ENCODE measurements around the gene LILRA6. TPM values are rescaled to one million over a fixed set of nuclear protein-coding genes. Genes with fewer than 3 reads are reported as not detected.
"Not testable (repeated sequence)": the region's sequence is repeated elsewhere in the genome, so short reads cannot be mapped to it uniquely, and the experiment has no call there.

The LILRA6 gene
- total RNA-seq, 2 donors from 2014 or later = 4.6 to 5.2 TPM

DNA sequence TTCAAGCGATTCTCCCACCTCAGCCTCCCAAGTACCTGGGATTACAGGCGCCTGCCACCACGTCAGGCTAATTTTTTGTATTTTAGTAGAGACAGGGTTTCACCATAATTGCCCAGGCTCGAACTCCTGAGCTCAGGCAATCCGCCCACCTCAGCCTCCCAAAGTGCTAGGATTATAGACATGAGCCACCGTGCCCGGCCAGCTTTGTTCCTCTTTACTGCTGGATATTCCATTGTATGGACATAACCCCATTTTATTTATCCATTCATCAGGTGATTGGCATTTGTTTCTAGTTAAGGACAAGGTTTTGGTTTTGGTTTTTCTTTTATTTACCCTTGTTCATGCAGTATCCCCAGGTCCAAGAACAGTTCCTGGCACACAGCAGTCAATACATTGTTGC, 46.1 kb downstream of the LILRA6 start:
- DNase-seq (ENCODE audit: low spot score) = no peak
- no peaks in the 10 kb centered on the region for H3K9me3 ChIP-seq

DNA sequence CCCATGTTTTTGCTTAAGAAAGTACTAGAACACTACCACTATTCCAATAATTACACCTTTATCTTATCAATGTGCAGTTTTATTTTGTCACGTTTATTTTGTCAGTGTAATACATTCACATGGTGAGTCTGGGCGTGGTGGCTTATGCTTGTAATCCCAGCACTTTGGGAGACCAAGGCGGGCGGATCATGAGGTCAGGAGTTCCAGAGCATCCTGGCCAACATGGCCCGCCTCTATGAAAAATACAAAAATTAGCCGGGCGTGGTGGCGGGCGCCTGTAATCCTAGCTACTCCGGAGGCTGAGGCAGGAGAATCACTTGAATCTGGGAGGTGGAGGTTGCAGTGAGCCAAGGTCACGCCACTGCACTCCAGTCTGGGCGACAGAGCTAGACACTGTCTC, 48.1 kb downstream of the LILRA6 start:
- H3K27me3 ChIP-seq (replicated peaks; ENCODE audit: insufficient read depth); H3K9me3 ChIP-seq; H3K4me3 ChIP-seq; H3K27ac ChIP-seq; DNase-seq (ENCODE audit: low spot score); H3K36me3 ChIP-seq; ATAC-seq (ENCODE audit: insufficient number of reproducible peaks, low FRiP score, low read depth): not testable (repeated sequence)
- peaks cover 7 to 12% of the 10 kb centered on the region in 2 donors for H3K4me1 ChIP-seq (ENCODE audit: control insufficient read depth in 1 of 2, low read depth in 2 of 2)

More for the DNA sequence above, 46.1 kb downstream of the LILRA6 start:
- Histone ChIP-seq H3K4me1 (ENCODE audit: control insufficient read depth in 1 of 2, low read depth in 2 of 2) (peaks cover 9 to 19% of the 10 kb centered on the region in 2 donors), H3K27me3 (replicated peaks; ENCODE audit: insufficient read depth) (no peaks in the 10 kb centered on the region), H3K4me3 (no peak overlapping the region), H3K27ac (no peak overlapping the region), H3K36me3 (peaks cover 9% of the 10 kb centered on the region)
- no peak for ATAC-seq (ENCODE audit: insufficient number of reproducible peaks, low FRiP score, low read depth)
- no peak for TF ChIP-seq CTCF (IDR thresholded peaks at IDR 0.05)

GRCh38 chr19:54193011-54193410, 49.6 kb downstream of the LILRA6 start:
- H3K4me3 ChIP-seq = no peak overlapping the region
- H3K27ac ChIP-seq = no peak overlapping the region
- H3K9me3 ChIP-seq = no peaks in the 10 kb centered on the region
- H3K4me1 ChIP-seq (ENCODE audit: control insufficient read depth in 1 of 2, low read depth in 2 of 2) = peaks cover 13 to 21% of the 10 kb centered on the region in 2 donors
- ATAC-seq (ENCODE audit: insufficient number of reproducible peaks, low FRiP score, low read depth) (no peak), DNase-seq (ENCODE audit: low spot score) (no peak)
- H3K27me3 ChIP-seq (replicated peaks; ENCODE audit: insufficient read depth) = no peaks in the 10 kb centered on the region
- H3K36me3 ChIP-seq = peaks cover 9% of the 10 kb centered on the region
- TF ChIP-seq CTCF (IDR thresholded peaks at IDR 0.05) = no peak

DNA sequence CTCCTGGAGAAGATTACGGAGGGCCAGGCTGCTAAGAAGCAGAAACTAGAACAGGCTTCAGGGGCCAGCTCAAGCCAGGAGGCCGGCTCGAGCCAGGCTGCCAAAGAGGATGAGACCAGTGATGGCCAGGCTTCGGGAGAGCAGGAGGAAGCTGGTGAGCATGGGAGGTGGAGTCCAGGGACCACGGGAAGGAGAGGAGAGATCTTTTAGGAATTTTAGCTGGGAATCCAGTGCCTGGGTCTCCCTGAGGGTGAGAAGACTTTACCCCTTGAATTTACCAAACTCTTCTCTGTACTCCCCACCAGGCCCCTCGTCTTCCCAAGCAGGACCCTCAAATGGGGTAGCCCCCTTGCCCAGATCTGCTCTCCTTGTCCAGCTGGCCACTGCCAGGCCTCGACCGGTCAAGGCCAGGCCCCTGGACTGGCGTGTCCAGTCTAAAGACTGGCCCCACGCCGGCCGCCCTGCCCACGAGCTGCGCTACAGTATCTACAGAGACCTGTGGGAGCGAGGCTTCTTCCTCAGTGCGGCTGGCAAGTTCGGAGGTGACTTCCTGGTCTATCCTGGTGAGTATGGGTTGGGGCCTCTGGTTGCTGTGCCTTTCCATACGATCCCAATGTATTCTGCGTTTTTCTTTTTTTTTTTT, 50.7 kb downstream of the LILRA6 start:
- DNase-seq (ENCODE audit: low spot score) (no peak), ATAC-seq (ENCODE audit: insufficient number of reproducible peaks, low FRiP score, low read depth) (no peak)
- peaks cover 9% of the 10 kb centered on the region for H3K36me3 ChIP-seq
- H3K27ac ChIP-seq = peak overlapping the region; percentile 99
- TF ChIP-seq CTCF (IDR thresholded peaks at IDR 0.05) = no peak
- H3K4me3 ChIP-seq = peak overlapping the region; percentile 85
- H3K9me3 ChIP-seq = no peaks in the 10 kb centered on the region
- no peaks in the 10 kb centered on the region for H3K27me3 ChIP-seq (replicated peaks; ENCODE audit: insufficient read depth)
- H3K4me1 ChIP-seq (ENCODE audit: control insufficient read depth in 1 of 2, low read depth in 2 of 2) = peaks cover 14 to 28% of the 10 kb centered on the region in 2 donors

DNA sequence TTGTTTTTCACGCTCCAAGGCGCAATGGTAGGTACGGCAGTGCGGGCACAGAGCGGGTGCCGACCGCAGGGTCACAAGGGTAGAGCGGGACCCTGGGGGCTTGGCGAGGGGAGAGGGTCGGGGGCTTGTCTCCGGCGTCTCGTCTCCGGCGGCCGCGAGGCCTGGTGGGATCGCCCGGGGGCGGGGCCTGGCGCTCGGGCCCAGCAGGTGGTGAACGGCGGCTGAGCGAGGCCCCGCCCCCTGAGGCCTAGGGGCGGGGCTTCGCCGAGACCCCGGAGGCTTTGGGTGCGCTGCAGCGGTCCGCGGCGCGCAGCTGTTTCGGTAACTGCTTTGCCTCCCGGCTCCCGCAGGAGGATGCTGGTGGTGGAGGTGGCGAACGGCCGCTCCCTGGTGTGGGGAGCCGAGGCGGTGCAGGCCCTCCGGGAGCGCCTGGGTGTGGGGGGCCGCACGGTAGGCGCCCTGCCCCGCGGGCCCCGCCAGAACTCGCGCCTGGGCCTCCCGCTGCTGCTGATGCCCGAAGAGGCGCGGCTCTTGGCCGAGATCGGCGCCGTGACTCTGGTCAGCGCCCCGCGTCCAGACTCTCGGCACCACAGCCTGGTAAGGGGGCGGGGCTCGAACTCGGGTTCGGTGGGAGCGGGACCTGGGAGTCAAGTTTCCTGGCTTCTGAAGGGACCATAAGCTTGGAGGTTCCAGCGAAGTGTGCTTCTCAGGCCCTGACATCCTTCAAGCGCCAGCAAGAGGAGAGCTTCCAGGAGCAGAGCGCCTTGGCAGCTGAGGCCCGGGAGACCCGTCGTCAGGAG, 51.4 kb downstream of the LILRA6 start, which contains the start of gene TSEN34:
TSS of gene TSEN34 (plus strand) at position 298 of the 800 bp plus-strand sequence. CDS start at position 355, 57 bp downstream.
- H3K27ac ChIP-seq = peak within 1 kb of the TSS; percentile 99
- TF ChIP-seq CTCF (IDR thresholded peaks at IDR 0.05) = no peak
- no peaks in the 10 kb centered on the region for H3K9me3 ChIP-seq
- peaks cover 14 to 28% of the 10 kb centered on the region in 2 donors for H3K4me1 ChIP-seq (ENCODE audit: control insufficient read depth in 1 of 2, low read depth in 2 of 2)
- H3K27me3 ChIP-seq (replicated peaks; ENCODE audit: insufficient read depth) = no peaks in the 10 kb centered on the region
- H3K36me3 ChIP-seq = peaks cover 9% of the 10 kb centered on the region
- peak within 1 kb of the TSS; percentile 85 for H3K4me3 ChIP-seq
- DNase-seq (ENCODE audit: low spot score) = no peak
- peak; percentile 18 for ATAC-seq (ENCODE audit: insufficient number of reproducible peaks, low FRiP score, low read depth)

All from thoracic aorta (tissue), 2 donors.